GM18909 (cell line): Measurements from ENCODE around the gene EIF3M.
"Not testable (repeated sequence)": the region's sequence is repeated elsewhere in the genome, so short reads cannot be mapped to it uniquely, and the experiment has no call there.

Experiments
- ATAC-seq: cut with Tn5 transposase; IDR thresholded peaks from one replicate; pipeline ENCODE4 v1.9.1; 2021; ENCODE audit warnings: mild to moderate bottlenecking; ENCODE audit not compliant: unreplicated experiment, poor library complexity

Gene EIF3M

DNA sequence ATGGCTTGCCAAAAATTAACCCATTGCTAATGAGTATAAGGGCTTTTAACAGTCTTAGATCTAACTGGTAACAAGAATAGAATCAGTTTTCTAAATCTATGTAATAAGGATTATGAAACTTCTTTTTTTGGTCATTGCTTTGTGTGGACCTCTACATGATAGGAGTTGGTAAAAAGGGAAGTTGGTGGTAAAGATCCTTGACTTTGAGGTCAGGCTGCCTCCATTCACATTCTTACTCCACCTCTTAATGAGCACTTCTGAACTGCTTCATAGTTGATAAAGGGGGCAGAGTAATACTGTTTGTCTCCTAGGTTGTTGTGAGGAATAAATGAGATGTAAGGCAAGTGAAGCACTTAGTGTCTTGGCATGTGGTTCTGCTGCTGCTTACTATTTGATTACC lies 10.6 kb downstream of the EIF3M start:
- no peak for ATAC-seq

- not testable (repeated sequence) for ATAC-seq
Observed at GRCh38 chr11:32596114-32596513, 12.5 kb downstream of the EIF3M start.

DNA sequence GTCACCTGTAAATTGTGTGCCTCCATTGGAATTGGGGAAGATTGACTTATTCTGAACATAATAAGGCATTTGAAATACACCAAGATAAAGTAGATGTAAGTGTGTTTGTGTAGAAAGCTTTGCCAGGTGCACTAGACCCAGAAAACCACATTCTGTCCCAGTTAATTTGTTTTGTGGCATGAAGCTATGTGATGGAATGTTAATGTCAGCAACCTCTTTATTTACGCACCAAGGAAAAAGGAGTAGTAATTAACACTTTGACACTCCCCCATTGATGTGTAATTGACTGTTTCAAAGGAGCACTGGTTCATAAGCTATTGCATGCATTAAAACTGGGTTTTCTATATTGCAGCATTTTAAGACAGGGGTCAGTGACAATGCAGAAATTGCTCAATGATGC lies 14.3 kb downstream of the EIF3M start:
- no peak for ATAC-seq

DNA sequence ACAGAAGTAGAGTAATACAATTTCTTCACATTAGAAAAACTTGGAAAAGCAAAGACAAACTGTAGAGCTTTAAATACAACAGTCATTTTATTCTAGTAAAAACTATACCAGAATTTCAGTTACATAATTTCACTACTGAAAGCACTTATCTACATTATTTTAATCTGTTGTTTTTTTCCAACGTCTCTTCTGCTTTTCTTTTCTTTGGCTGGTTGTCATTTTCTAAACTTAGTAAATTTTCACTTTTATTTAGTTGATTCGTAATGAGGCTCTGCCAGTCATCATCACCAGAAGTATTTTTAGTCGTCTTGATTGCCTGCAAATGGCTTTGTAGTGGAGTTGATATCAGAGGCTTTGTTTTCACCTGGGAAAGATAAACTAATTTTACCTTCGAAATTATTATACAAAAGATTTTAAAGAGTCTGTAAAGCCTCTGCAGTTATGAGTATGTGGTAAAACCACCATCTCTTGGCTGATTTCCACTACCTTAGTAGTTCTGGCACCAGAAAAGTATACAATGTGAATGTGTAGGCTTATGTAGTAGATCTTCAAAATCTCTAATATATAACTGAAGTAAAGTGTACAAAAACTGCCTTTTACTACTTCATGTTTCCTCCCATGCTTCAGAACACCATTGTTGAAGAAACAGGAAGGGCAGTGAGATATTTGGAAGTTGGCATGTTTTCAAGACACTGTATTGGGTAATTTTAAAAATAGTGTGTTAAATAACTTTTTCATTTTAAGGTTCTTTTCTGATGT lies 19.2 kb downstream of the EIF3M start:
- no peak for ATAC-seq

DNA sequence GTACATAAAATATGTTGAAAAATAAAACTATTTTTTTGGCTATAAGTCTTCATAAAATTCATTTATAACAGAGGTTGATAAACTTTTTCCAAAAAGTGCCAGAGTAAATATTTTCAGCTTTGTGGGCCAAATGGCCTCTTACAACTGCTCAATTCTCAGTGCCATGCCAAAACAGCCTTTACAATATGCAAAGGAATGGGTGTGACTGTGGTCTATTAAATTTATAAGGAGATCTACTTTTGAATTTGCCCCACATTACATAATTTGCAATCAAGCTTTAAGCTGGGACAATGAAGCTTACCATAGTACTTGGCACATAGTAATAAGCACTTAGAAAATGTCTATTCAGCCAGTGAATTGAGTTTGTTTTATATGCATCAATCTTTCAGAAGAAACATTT lies 22.6 kb downstream of the EIF3M start:
- no peak for ATAC-seq

DNA sequence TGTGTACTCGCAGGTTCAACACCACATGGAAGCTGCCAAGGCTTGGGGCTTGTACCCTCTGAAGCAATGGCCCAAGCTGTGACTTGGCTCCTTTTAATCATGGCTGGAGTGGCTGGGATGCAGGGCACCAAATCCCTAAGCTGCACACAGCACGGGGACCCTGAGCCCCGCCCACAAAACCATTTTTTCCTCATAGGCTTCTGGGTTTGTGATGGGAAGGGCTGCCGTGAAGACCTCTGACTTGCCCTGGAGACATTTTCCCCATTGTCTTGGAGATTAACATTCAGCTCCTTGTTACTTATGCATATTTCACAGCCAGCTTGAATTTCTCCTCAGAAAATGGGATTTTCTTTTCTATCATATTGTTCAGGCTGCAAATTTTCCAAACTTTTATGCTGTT lies 25.2 kb downstream of the EIF3M start:
- not testable (repeated sequence) for ATAC-seq

DNA sequence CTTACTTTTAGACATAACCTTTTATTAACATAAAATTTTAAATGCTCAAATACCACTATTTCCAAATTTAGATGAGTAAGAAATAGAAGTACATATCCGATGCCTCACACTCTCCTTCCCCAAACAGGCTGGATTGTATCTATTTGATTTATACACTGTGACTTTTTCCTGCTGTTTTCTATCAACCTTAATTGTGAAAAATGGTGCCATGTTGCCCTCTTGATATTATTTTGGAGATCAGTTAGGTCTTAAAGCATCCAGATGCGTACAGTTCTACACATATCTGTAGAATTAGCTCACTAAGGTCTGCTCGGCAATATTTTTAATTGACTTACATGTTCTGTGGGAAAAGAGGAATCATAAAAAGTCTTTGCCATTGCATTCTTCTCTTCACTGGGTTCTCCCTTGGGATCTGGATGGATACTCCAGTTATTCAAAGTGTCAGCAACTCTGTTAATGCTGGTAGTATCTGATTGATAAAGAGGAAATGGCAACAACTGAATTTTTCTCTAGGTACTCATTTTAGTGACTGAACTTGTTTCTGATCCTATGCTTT lies 27.2 kb downstream of the EIF3M start:
- ATAC-seq: no peak

- ATAC-seq: no peak
Observed at GRCh38 chr11:32613500-32614151, 30.0 kb downstream of the EIF3M start.

GRCh38 chr11:32615422-32615821 lies 31.8 kb downstream of the EIF3M start:
- no peak for ATAC-seq

GRCh38 chr11:32616903-32617302 lies 33.3 kb downstream of the EIF3M start:
- no peak for ATAC-seq

- no peak for ATAC-seq
Observed at GRCh38 chr11:32630844-32631243, 47.2 kb downstream of the EIF3M start.

DNA sequence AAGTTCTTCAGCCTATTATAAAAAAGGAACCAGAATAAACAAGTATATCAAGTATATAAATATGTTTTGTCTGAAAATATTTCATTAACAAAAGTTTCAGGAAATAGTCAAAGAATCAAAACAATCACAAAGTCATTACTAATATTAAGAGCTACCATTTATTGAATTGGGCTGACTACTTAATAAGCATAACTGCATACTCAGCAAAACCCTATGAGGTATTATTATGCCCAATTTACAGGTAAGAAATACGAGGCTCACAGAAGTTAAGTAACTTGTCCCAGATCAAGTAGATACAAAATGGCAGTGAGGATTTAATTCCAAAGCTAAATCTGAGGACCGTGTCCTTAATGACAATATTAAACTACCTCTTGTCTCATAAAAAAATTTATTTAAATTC lies 52.2 kb downstream of the EIF3M start:
- no peak for ATAC-seq

GRCh38 chr11:32641361-32641760 lies 57.7 kb downstream of the EIF3M start:
- no peak for ATAC-seq

DNA sequence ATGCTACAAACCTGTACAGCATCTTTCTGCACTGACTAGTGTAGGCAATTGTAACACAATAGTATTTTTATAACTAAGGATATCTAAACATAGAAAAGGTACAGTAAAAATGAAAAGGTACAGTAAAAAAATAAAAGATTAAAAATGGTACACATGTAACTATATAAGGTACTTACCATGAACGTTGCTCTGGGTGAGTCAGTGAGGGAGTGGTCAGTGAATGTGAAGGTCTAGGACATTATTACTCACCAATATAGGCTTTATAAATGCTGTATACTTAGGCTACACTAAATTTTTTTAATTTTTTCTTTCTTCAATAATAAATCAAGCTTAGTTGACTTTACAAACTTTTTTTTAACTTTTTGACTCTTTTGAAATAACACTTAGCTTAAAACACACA lies 59.9 kb downstream of the EIF3M start:
- ATAC-seq: no peak
